Measurements from ENCODE around the gene NUP210L. TPM values are rescaled to one million over a fixed set of nuclear protein-coding genes. Genes with fewer than 3 reads are reported as not detected.
"Not testable (repeated sequence)": the region's sequence is repeated elsewhere in the genome, so short reads cannot be mapped to it uniquely, and the experiment has no call there.

NUP210L gene
- total RNA-seq, 4 donors from 2014 or later, result 0.13 to 0.38 (median 0.22) TPM; not detected in 1

GRCh38 chr1:154076413-154076812 lies 78.5 kb downstream of the NUP210L start:
- H3K4me3 ChIP-seq (replicated peaks in 1 of 3), result no peak overlapping the region
- H3K36me3 ChIP-seq, result no peaks in the 10 kb centered on the region
- no peaks in the 10 kb centered on the region for H3K9me3 ChIP-seq
- no peak overlapping the region for H3K27ac ChIP-seq
- intact Hi-C loops (cut with DNase I), result no loop called here
- H3K27me3 ChIP-seq, result no peaks in the 10 kb centered on the region
- no peaks in the 10 kb centered on the region for H3K4me1 ChIP-seq
- 81 to 85% methylated on average over 2 of the region's 2 CpGs for WGBS, 2 donors
- no peak for TF ChIP-seq POLR2A (IDR thresholded peaks at IDR 0.05)
- no peak for TF ChIP-seq CTCF (IDR thresholded peaks at IDR 0.05)
- no peak for DNase-seq

- DNase-seq, result no peak
- TF ChIP-seq CTCF (IDR thresholded peaks at IDR 0.05) (no peak), POLR2A (IDR thresholded peaks at IDR 0.05) (no peak)
Measured at GRCh38 chr1:154075746-154076145, 79.1 kb downstream of the NUP210L start.

GRCh38 chr1:154062309-154062708 lies 92.6 kb downstream of the NUP210L start:
- TF ChIP-seq POLR2A (IDR thresholded peaks at IDR 0.05), result no peak
- no peak overlapping the region for H3K27ac ChIP-seq
- H3K9me3 ChIP-seq, result no peaks in the 10 kb centered on the region
- H3K4me1 ChIP-seq, result no peaks in the 10 kb centered on the region
- no peaks in the 10 kb centered on the region for H3K36me3 ChIP-seq
- no peak for DNase-seq
- intact Hi-C loops (cut with DNase I), result no loop called here
- WGBS, 2 donors, result 80 to 94% methylated on average over 1 of the region's 1 CpG
- no peak overlapping the region for H3K4me3 ChIP-seq (replicated peaks in 1 of 3)
- H3K27me3 ChIP-seq, result no peaks in the 10 kb centered on the region

More at GRCh38 chr1:154075746-154076145, 79.1 kb downstream of the NUP210L start:
- Histone ChIP-seq H3K27ac (no peak overlapping the region), H3K36me3 (no peaks in the 10 kb centered on the region), H3K9me3 (no peaks in the 10 kb centered on the region), H3K4me3 (replicated peaks in 1 of 3) (no peak overlapping the region), H3K27me3 (no peaks in the 10 kb centered on the region), H3K4me1 (no peaks in the 10 kb centered on the region)
- WGBS, 2 donors, result 72 to 78% methylated on average over 2 of the region's 2 CpGs
- intact Hi-C loops (cut with DNase I), result no loop called here

- H3K4me1 ChIP-seq; H3K27ac ChIP-seq; H3K36me3 ChIP-seq; H3K9me3 ChIP-seq; DNase-seq; intact Hi-C loops (cut with DNase I); H3K4me3 ChIP-seq (replicated peaks in 1 of 3); H3K27me3 ChIP-seq: not testable (repeated sequence)
- WGBS, 2 donors, result 37 to 41% methylated on average over 4 of the region's 4 CpGs
Measured at GRCh38 chr1:154047436-154047835, 107.4 kb downstream of the NUP210L start.

- H3K36me3 ChIP-seq; H3K27me3 ChIP-seq; H3K4me3 ChIP-seq (replicated peaks in 1 of 3); H3K9me3 ChIP-seq; intact Hi-C loops (cut with DNase I); DNase-seq; H3K4me1 ChIP-seq; H3K27ac ChIP-seq: not testable (repeated sequence)
- 86 to 97% methylated on average over 1 of the region's 1 CpG for WGBS, 2 donors
Measured at GRCh38 chr1:154033697-154034096, 121.2 kb downstream of the NUP210L start.

GRCh38 chr1:154019940-154020339 lies 134.9 kb downstream of the NUP210L start:
- no peak overlapping the region for H3K27ac ChIP-seq
- H3K27me3 ChIP-seq, result no peaks in the 10 kb centered on the region
- no peaks in the 10 kb centered on the region for H3K9me3 ChIP-seq
- H3K36me3 ChIP-seq, result no peaks in the 10 kb centered on the region
- intact Hi-C loops (cut with DNase I), result no loop called here
- no peak overlapping the region for H3K4me3 ChIP-seq (replicated peaks in 1 of 3)
- no peak for DNase-seq
- WGBS, 2 donors, result 82 to 85% methylated on average over 1 of the region's 1 CpG
- no peaks in the 10 kb centered on the region for H3K4me1 ChIP-seq
- TF ChIP-seq CTCF (IDR thresholded peaks at IDR 0.05), result no peak

GRCh38 chr1:154019269-154019668 lies 135.6 kb downstream of the NUP210L start:
- H3K36me3 ChIP-seq, result no peaks in the 10 kb centered on the region
- H3K4me1 ChIP-seq, result no peaks in the 10 kb centered on the region
- 72 to 73% methylated on average over 4 of the region's 4 CpGs for WGBS, 2 donors
- no peaks in the 10 kb centered on the region for H3K27me3 ChIP-seq
- no peaks in the 10 kb centered on the region for H3K9me3 ChIP-seq
- H3K27ac ChIP-seq, result no peak overlapping the region
- no peak for DNase-seq
- no peak overlapping the region for H3K4me3 ChIP-seq (replicated peaks in 1 of 3)
- intact Hi-C loops (cut with DNase I), result no loop called here
- TF ChIP-seq CTCF (IDR thresholded peaks at IDR 0.05), result no peak
- no peak for TF ChIP-seq POLR2A (IDR thresholded peaks at IDR 0.05)

Data from thyroid gland (tissue), 4 donors.